ENCODE measurements around the gene UGT2B11.
"Not testable (repeated sequence)": the region's sequence is repeated elsewhere in the genome, so short reads cannot be mapped to it uniquely, and the experiment has no call there.

Gene UGT2B11

GRCh38 chr4:69210911-69211310 lies 3.6 kb downstream of the UGT2B11 start:
- Histone ChIP-seq H2AFZ (ENCODE audit: low read depth) (no peak overlapping the region), H3K9ac (no peak overlapping the region), H3K4me1 (ENCODE audit: low read depth, poor library complexity, severe bottlenecking) (no peaks in the 10 kb centered on the region), H3K27me3 (ENCODE audit: insufficient read depth, low read depth) (no peaks in the 10 kb centered on the region), H3K79me2 (ENCODE audit: insufficient read depth, low read depth) (no peaks in the 10 kb centered on the region), H3K4me3 (IDR thresholded peaks at IDR 0.05; ENCODE audit: insufficient read depth, low read depth, low read length) (no peak overlapping the region), H3K4me2 (no peak overlapping the region), H3K36me3 (ENCODE audit: insufficient read depth) (no peaks in the 10 kb centered on the region), H4K20me1 (ENCODE audit: insufficient read depth) (no peaks in the 10 kb centered on the region), H3K27ac (no peak overlapping the region)
- TF ChIP-seq, protein P1, sequence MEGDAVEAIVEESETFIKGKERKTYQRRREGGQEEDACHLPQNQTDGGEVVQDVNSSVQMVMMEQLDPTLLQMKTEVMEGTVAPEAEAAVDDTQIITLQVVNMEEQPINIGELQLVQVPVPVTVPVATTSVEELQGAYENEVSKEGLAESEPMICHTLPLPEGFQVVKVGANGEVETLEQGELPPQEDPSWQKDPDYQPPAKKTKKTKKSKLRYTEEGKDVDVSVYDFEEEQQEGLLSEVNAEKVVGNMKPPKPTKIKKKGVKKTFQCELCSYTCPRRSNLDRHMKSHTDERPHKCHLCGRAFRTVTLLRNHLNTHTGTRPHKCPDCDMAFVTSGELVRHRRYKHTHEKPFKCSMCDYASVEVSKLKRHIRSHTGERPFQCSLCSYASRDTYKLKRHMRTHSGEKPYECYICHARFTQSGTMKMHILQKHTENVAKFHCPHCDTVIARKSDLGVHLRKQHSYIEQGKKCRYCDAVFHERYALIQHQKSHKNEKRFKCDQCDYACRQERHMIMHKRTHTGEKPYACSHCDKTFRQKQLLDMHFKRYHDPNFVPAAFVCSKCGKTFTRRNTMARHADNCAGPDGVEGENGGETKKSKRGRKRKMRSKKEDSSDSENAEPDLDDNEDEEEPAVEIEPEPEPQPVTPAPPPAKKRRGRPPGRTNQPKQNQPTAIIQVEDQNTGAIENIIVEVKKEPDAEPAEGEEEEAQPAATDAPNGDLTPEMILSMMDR (conservative IDR thresholded peaks at IDR 0.05; ENCODE audit: low read depth, low read length): no peak

- not testable (repeated sequence) for H2AFZ ChIP-seq (ENCODE audit: low read depth); H3K27ac ChIP-seq; H4K20me1 ChIP-seq (ENCODE audit: insufficient read depth); H3K4me2 ChIP-seq; H3K4me1 ChIP-seq (ENCODE audit: low read depth, poor library complexity, severe bottlenecking); H3K36me3 ChIP-seq (ENCODE audit: insufficient read depth); H3K79me2 ChIP-seq (ENCODE audit: insufficient read depth, low read depth); H3K27me3 ChIP-seq (ENCODE audit: insufficient read depth, low read depth); H3K9ac ChIP-seq; H3K4me3 ChIP-seq (IDR thresholded peaks at IDR 0.05; ENCODE audit: insufficient read depth, low read depth, low read length)
Measured at GRCh38 chr4:69198506-69198905, 16.0 kb downstream of the UGT2B11 start.

GRCh38 chr4:69196209-69196965 lies 18.2 kb downstream of the UGT2B11 start:
- Histone ChIP-seq H3K4me3 (IDR thresholded peaks at IDR 0.05; ENCODE audit: insufficient read depth, low read depth, low read length) (no peak overlapping the region), H3K9ac (no peak overlapping the region), H2AFZ (ENCODE audit: low read depth) (no peak overlapping the region), H3K4me2 (no peak overlapping the region), H3K27ac (no peak overlapping the region), H4K20me1 (ENCODE audit: insufficient read depth) (no peaks in the 10 kb centered on the region), H3K36me3 (ENCODE audit: insufficient read depth) (no peaks in the 10 kb centered on the region), H3K79me2 (ENCODE audit: insufficient read depth, low read depth) (no peaks in the 10 kb centered on the region), H3K4me1 (ENCODE audit: low read depth, poor library complexity, severe bottlenecking) (no peaks in the 10 kb centered on the region), H3K27me3 (ENCODE audit: insufficient read depth, low read depth) (no peaks in the 10 kb centered on the region)
- TF ChIP-seq, protein P1 (conservative IDR thresholded peaks at IDR 0.05; ENCODE audit: low read depth, low read length): no peak

DNA sequence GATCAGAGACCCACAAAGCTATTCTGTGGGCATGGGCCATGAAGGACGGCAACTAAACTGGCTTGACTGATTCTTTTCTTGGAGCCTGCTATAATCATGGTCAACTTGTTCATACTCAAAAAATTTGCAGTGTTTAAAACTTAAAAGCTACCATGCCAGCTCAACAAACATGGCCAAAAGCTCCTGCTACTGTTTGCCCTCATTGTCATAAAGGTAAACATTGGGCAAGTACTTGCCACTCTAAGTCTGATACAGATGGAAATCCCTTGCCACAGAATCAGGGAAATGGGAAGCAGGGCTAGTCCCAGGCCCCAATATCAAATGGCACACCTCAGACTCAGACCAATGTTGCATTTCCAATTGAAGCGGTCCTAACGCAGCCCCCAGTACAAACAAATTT lies 20.4 kb downstream of the UGT2B11 start:
- Histone ChIP-seq H3K4me1 (ENCODE audit: low read depth, poor library complexity, severe bottlenecking) (no peaks in the 10 kb centered on the region), H3K27ac (no peak overlapping the region), H2AFZ (ENCODE audit: low read depth) (no peak overlapping the region), H3K9ac (no peak overlapping the region), H3K27me3 (ENCODE audit: insufficient read depth, low read depth) (no peaks in the 10 kb centered on the region), H3K4me3 (IDR thresholded peaks at IDR 0.05; ENCODE audit: insufficient read depth, low read depth, low read length) (no peak overlapping the region), H3K79me2 (ENCODE audit: insufficient read depth, low read depth) (no peaks in the 10 kb centered on the region), H3K36me3 (ENCODE audit: insufficient read depth) (no peaks in the 10 kb centered on the region), H3K4me2 (no peak overlapping the region), H4K20me1 (ENCODE audit: insufficient read depth) (no peaks in the 10 kb centered on the region)
- TF ChIP-seq, protein P1 (conservative IDR thresholded peaks at IDR 0.05; ENCODE audit: low read depth, low read length): no peak

GRCh38 chr4:69191905-69192304 lies 22.6 kb downstream of the UGT2B11 start:
- not testable (repeated sequence) for H3K4me2 ChIP-seq; H3K27ac ChIP-seq; H4K20me1 ChIP-seq (ENCODE audit: insufficient read depth); H3K79me2 ChIP-seq (ENCODE audit: insufficient read depth, low read depth); H2AFZ ChIP-seq (ENCODE audit: low read depth); H3K4me3 ChIP-seq (IDR thresholded peaks at IDR 0.05; ENCODE audit: insufficient read depth, low read depth, low read length); H3K4me1 ChIP-seq (ENCODE audit: low read depth, poor library complexity, severe bottlenecking); H3K9ac ChIP-seq; H3K27me3 ChIP-seq (ENCODE audit: insufficient read depth, low read depth); H3K36me3 ChIP-seq (ENCODE audit: insufficient read depth)

DNA sequence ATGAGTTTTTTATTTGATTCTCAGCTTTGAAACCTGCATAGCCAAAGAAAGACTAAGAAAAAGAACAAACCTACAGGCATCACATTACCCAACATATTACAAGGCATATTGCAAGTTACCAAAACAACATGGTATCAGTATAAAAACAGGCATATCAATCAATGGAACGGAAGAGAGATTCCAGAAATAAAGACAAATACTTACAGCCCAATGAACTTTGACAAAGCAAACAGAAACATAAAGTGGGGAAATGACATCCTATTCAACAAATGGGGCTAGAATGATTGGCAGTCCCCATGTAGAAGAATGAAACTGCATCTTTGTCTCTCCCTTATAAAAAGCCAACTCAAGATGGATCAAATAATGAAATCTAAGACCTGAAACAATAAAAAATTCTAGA lies 23.9 kb downstream of the UGT2B11 start:
- H3K27ac ChIP-seq; H3K9ac ChIP-seq; H3K27me3 ChIP-seq (ENCODE audit: insufficient read depth, low read depth); H4K20me1 ChIP-seq (ENCODE audit: insufficient read depth); H3K4me2 ChIP-seq; H3K4me3 ChIP-seq (IDR thresholded peaks at IDR 0.05; ENCODE audit: insufficient read depth, low read depth, low read length); H3K4me1 ChIP-seq (ENCODE audit: low read depth, poor library complexity, severe bottlenecking); H3K79me2 ChIP-seq (ENCODE audit: insufficient read depth, low read depth); H3K36me3 ChIP-seq (ENCODE audit: insufficient read depth); H2AFZ ChIP-seq (ENCODE audit: low read depth): not testable (repeated sequence)

GRCh38 chr4:69181519-69182169 lies 32.9 kb downstream of the UGT2B11 start:
- H3K79me2 ChIP-seq (ENCODE audit: insufficient read depth, low read depth); H3K4me3 ChIP-seq (IDR thresholded peaks at IDR 0.05; ENCODE audit: insufficient read depth, low read depth, low read length); H3K4me2 ChIP-seq; H3K27ac ChIP-seq; H3K9ac ChIP-seq; H3K27me3 ChIP-seq (ENCODE audit: insufficient read depth, low read depth); H2AFZ ChIP-seq (ENCODE audit: low read depth); H3K4me1 ChIP-seq (ENCODE audit: low read depth, poor library complexity, severe bottlenecking); H4K20me1 ChIP-seq (ENCODE audit: insufficient read depth); H3K36me3 ChIP-seq (ENCODE audit: insufficient read depth): not testable (repeated sequence)

- not testable (repeated sequence) for H3K36me3 ChIP-seq (ENCODE audit: insufficient read depth); H4K20me1 ChIP-seq (ENCODE audit: insufficient read depth); H3K27ac ChIP-seq; H3K4me3 ChIP-seq (IDR thresholded peaks at IDR 0.05; ENCODE audit: insufficient read depth, low read depth, low read length); H3K4me1 ChIP-seq (ENCODE audit: low read depth, poor library complexity, severe bottlenecking); H3K4me2 ChIP-seq; H3K27me3 ChIP-seq (ENCODE audit: insufficient read depth, low read depth); H2AFZ ChIP-seq (ENCODE audit: low read depth); H3K9ac ChIP-seq; H3K79me2 ChIP-seq (ENCODE audit: insufficient read depth, low read depth)
Measured at GRCh38 chr4:69179817-69180216, 34.7 kb downstream of the UGT2B11 start.
